ENCODE measurements around the gene MCEMP1. TPM values are rescaled to one million over a fixed set of nuclear protein-coding genes. Genes with fewer than 3 reads are reported as not detected.
"Not testable (repeated sequence)": the region's sequence is repeated elsewhere in the genome, so short reads cannot be mapped to it uniquely, and the experiment has no call there.

MCEMP1 gene
- total RNA-seq, 1 donor from 2014 or later = 0.14 TPM

DNA sequence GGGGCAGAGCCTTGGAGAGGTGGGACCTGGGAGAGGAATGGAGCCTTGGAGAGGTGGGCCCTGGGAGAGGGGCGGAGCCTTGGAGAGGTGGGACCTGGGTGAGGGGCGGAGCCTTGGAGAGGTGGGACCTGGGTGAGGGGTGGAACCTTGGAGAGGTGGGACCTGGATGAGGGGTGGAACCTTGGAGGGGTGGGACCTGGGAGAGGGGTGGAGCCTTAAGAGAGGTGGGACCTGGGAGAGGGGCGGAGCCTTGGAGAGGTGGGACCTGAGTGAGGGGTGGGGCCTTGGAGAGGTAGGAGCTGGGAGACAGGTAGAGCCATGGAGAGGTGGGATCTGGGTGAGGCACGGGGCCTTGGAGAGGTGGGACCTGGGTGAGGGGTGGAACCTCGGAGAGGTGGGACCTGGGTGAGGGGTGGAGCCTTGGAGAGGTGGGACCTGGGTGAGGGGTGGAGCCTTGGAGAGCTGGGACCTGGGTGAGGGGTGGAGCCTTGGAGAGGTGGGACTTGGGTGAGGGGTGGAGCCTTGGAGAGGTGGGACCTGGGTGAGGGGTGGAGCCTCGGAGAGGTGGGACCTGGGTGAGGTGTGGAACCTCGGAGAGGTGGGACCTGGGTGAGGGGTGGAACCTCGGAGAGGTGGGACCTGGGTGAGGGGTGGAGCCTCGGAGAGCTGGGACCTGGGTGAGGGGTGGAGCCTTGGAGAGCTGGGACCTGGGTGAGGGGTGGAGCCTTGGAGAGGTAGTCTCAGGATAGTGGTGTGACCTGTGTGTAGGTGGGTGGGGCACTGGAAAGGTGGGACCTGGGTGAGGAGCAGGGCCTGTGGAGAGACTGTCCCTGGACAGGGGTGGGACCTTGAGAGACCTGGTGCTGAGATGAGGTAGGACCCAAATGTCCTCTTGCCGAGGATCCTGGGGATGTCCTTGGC is 33.0 kb upstream of the MCEMP1 start:
- not testable (repeated sequence) for DNase-seq (ENCODE audit: low spot score)

DNA sequence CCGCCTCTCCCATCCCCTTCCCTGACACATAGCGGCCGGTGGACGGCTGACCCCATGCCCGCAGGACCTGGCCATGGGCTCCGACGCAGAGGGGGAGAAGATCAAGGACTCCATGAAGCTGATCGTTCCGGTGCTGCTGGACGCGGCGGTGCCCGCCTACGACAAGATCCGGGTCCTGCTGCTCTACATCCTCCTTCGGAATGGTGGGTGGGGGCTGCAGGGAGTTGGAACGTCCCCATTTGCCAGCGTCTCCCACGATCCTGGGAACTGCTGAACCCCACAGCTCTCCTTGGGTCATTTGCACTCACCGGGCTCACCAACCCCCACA is 32.4 kb upstream of the MCEMP1 start:
- no peak for DNase-seq (ENCODE audit: low spot score)

DNA sequence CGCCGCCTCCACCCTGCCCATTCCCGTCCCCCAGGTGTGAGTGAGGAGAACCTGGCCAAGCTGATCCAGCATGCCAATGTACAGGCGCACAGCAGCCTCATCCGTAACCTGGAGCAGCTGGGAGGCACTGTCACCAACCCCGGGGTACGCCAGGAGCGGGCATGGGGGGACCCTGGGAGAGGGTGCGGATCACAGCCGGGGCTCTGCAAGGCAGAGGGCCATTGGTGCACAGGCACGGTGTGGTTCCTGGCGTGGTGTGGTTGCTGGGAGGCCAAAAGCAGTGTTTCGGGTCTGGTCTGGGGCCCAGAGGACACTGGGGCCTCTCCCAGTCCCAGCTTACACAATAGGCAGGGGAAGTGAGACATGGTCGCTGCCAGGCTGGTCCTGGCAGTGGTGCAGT is 31.7 kb upstream of the MCEMP1 start:
- no peak for DNase-seq (ENCODE audit: low spot score)

DNA sequence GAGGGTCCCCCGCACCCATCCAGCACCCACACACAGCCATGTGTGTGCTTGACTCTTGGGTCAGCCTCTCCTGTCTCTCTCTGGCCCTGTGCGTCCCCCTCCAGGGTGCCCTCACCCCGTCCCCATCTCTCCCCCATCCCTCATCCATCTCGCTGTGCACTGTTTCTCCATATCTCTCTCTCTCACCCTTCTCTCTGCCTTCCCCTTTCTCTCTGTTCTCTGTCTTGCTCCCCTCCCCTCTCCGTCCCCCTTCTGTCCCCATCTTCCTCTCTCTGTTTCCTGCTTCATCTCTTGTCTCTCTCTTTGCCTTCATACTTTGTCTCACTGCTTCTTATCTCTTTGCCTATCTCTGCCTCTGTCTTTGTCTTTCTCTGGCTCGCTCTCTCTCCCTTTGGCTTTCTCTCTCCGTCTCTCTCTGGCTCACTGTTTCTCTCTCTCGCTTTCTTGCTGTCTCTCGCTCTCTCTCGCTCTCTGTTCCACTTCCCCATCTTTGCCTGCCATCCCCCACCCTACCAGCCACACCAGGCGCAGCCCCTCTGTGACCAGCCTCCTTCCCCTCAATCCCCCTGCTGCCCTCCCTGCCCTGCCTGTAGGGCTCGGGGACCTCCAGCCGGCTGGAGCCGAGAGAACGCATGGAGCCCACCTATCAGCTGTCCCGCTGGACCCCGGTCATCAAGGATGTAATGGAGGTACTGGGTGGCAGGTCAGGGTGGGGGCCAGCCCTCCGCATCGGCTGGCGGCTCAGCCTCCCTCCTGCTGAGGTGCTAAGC is 31.0 kb upstream of the MCEMP1 start:
- DNase-seq (ENCODE audit: low spot score) = no peak

DNA sequence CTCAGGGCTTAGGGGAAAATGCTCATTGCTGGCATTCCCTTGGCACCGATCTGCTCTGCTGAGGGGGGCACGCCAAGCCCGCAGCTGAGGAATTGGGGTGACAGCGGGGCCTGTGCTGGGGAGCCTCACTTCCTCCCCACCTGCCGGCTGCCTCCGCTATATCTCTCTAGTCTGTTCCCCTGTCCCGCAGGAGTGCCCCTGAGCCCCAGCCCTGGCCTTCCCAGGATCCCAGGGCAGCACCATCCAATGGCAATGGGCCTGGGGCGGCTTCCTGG is 30.5 kb upstream of the MCEMP1 start:
- DNase-seq (ENCODE audit: low spot score) = no peak

DNA sequence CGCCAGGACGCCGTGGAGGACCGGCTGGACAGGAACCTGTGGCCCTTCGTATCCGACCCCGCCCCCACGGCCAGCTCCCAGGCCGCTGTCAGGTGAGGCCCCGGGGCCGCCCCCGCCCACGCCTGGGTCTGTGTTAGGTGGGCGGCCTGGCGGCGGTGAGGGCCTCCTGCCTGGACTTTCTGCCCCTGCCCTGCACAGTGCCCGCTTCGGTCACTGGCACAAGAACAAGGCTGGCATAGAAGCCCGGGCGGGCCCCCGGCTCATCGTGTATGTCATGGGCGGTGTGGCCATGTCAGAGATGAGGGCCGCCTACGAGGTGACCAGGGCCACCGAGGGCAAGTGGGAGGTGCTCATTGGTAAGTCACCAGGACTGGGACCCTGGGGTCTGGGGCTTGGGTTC is 29.7 kb upstream of the MCEMP1 start:
- no peak for DNase-seq (ENCODE audit: low spot score)

DNA sequence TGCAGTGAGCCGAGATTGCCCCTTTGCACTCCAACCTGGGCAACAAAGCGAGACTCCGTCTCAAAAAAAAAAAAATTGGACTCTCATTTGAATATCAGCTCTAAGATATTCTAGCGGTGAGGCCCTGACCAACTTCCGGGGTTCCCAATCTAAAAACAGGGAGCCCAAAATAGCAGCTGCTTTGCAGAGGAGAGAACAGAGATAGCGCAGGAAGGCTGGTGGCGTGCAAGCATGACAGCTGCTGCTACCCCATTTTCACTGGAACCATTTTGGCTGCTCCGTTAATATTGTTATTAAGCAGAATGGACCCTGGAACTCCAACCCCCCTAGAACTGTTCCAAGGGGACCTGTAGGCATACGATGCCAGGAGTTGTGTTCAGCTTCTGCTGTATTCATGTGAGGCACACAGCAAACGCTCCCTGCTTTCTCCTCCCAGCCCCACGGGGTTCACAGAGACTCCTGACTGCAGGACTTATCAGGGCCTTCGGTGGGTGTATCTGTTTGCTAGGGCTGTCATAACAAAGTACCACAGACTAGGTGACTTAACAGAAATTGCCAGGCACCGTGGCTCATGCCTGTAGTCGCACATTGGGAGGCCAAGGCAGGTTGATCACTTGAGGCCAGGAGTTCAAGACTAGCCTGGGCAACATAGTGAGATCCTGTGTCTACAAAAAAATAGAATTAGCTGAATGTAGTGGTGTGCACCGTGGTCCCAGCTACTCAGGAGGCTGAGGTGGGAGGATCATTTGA is 28.4 kb upstream of the MCEMP1 start:
- DNase-seq (ENCODE audit: low spot score) = no peak

DNA sequence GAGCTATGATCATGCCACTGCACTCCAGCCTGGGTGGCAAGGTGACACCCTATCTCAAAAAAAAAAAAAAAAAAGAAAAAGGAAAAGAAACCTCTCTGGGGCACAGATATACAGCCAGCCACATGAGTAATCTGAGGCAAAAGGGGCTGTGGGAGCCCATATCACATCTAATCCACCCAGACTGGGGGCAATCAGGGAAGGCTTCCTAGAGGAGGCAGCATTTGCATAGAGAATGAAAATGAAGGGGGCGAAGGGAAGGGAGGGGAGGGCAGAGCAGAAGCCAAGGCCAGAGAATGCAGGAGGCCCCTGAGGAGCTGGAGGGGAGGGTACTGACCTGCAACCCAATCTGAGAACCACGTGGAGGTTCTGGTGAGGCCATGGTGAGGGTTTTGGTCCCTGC is 26.7 kb upstream of the MCEMP1 start:
- DNase-seq (ENCODE audit: low spot score) = no peak

DNA sequence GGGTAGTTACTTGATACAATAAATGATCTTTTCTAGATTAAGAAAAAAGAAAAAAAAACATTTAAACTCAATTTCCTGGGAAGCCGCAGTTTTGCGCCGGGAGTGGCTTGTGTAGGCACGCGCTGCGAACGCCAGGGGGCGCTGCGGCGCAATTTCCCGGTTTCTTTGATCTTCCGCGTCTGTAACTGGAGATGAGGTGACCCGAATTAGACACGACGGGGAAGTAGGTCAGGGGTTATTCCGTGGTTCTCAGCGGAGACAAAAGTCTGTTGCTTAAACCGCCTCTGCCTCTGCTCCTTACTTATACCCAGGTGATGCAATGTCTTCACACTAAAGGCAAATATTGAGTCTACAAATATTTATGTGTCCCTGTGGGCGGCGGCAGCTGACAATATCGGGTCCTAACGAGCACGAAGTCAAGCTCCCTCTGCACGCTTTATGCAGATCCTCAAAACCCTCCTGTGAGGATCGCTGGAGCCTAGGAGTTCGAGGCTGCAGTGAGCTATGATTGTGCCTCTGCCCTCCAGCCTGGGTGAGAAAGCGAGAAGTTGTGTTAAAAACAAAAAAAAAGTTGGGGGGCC is 24.7 kb upstream of the MCEMP1 start:
- DNase-seq (ENCODE audit: low spot score) = peak; percentile 85

DNA sequence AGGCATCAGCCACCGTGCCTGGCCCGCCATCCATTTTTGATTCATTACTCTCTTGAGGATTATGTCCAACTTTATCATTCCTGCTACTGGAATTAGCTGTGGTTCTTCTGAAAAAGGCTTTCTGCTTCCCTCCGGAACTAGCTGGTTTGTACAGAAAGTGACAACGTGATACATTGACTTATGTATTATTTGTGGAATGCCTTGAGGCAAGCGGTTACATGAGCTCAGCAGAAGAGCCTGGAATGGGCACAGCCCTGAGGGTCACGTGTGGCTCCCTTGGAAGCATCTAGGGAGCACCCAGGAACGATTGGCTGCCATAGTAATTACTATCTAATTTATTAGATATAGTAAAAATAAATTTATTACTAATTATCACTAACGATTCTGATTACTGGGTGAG is 22.5 kb upstream of the MCEMP1 start:
- DNase-seq (ENCODE audit: low spot score) = no peak

DNA sequence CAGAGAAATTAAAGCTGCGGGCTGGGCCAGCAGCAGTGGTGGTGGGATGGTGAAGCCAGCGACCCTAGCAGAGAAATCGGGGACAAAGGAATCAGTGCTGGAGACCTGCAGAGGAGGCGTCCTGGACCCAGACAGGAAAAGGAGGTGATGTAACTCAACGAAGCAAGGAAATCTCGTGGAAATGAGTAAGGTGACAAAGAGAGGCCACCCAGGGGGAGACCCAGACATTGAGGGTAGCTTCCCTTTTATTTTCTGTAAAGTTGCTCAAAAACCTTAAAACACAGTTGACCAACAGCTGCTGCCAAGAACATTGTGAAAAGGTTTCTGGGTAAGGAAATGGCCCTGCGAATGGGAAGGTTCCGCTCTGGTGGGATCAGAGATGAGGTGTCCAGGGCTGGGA is 21.3 kb upstream of the MCEMP1 start:
- DNase-seq (ENCODE audit: low spot score) = no peak

DNA sequence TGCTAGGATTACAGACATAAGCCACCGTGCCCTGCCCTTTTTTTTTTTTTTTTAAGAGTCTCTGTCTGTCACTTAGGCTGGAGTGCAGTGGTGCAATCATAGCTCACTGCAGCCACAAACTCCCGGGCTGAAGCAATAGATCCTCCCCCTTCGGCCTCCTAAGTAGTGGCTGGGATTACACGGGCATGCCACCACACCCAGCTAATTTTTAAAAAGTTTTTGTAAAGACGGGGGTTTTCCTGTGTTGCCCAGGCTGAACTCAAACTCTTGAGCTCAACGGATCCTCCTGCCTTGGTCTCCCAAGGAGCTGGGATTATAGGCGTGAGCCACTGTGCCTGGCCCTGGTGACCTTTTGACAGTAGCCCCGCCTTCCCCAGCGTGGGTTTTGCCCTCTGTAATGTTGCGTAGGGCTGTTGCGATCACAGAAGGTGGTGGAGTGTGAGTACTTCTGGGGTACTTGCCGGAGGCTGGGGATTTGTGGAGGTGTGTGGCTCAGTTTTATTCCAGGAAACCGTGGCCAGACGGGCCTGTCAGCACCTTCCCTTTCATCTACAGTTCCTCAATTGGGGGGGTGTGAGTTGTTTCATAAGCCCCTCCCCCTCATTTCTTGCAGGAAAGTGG is 19.6 kb upstream of the MCEMP1 start:
- DNase-seq (ENCODE audit: low spot score) = no peak

DNA sequence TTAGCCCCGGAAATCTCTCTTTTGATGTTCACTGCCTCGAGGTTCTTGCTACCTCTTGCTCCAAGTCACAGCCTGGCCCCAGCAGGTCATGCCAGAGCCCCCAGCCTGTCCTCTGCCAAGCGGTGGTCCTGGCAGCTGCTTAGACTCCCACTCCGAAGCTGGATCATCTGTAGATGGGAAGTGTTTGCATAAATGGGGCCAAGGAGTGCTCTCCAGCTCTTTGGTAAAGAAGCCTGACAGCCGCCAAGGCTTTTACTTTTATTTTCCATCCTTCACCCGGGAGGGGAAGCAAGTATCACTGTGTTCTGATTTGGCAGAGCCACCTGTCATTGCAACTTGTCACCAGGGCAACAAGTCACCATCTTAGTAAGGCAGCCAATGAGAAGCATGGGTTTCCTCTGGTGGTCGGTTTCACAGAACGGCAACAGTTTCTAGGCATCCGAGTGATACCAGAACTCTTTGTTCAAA is 18.6 kb upstream of the MCEMP1 start:
- no peak for DNase-seq (ENCODE audit: low spot score)

DNA sequence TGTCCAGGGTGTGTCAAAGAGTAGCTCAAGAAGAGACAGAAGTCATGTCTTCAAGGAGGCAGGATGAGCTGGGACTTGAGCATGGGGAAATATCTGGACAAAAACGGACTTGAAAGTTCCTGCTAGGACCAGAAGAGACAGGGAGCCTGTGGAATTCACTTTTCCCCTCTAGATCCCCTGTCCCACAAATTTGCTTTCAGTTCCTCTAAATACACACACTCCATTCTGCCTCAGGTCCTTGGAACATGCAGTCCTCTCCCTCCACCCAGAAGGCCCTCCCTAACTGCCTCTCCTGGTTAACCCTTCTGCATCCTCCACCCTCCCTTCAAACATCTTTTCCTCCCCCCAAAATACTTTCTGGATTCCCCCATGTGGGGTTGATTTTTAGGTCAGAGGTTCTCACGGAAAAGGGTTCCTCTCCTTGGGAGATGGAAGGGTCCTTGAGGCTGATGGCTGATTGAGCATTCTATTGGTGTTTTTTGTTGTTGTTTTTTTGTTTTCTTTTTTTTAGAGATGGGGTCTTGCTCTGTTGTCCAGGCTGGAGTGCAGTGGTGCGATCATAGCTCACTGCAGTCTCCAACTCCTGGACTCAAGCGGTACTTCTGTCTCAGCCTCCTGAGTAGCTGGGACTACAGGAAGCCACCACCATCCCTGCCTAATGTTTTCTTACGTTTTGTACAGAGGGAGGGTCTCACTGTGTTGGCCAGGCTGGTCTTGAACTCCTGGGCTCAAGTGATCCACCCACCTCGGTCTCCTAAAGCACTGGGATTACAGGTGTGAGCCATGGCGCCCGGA is 14.9 kb upstream of the MCEMP1 start:
- DNase-seq (ENCODE audit: low spot score) = no peak

DNA sequence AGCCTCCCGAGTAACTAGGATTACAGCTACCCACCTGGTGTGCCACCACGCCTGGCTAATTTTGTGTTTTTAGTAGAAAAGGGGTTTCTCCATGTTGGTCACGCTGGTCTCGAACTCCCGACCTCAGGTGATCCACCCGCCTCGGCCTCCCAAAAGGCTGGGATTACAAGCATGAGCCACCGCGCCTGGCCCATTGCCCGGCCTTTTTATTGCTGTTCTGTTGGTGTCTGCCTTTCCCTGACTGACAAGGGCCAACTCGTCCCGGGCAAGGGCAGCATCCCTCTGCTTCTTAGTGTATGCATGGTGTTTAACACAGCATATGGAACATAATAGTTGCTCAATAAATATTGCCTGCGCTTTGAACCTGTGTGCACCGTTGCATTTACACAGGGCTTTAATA is 14.2 kb upstream of the MCEMP1 start:
- DNase-seq (ENCODE audit: low spot score) = no peak

DNA sequence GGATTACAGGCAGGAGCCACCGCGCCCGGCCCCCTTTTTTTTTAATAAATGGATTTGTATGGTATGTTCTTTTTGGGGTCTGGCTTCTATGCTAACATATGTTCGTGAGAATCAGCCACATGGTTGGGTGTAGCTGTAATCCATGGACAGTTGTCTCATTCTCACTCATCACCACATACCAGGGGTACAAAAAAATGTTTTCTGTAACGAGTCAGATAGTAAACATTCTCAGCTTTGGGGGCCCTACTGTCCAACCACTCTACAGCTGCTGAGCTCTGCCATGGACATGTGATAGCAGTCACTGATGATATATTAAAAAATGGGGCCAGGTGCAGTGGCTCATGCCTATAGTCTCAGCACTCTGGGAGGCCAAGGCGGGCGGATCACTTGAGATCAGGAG is 13.2 kb upstream of the MCEMP1 start:
- DNase-seq (ENCODE audit: low spot score) = no peak

DNA sequence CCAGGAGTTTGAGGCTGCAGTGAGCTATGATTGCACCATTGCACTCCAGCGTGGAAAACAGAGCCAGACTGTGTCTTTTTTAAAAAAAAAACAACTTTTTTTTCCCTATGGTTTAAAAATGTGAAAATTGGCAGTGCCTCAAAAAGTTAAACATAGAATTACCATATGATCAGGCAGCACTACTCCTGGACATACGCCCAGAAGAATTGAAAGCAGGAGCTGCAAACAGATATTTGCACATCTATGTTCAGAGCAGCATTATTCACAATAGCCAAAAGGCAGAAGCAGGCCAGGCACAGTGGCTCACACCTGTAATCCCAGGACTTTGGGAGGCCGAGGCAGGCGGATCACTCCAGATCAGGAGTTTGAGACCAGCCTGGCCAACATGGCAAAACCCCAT is 11.8 kb upstream of the MCEMP1 start:
- no peak for DNase-seq (ENCODE audit: low spot score)

DNA sequence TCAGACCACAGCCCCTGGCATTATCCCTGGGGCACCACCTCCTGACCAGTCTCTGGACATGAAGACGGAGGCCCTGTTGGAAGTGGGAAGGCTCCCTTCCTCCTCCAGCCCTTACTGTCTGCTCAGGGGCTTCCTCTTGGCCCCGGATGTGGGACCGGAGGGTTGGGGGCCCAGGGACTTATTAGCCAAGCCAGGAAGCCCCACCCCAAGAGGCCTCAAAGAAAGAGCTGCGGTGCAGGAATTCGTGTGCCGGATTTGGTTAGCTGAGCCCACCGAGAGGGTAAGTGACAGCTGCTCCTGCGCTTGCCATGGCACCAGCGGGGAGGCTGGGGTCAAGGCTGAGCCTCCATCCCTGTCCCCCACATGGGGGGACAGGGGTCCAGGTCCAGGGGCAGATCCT is 8.0 kb upstream of the MCEMP1 start, which contains the start of gene RETN:
Gene RETN (plus strand): TSS at position 208 of the 400 bp plus-strand sequence. CDS start 278 bp downstream, outside the sequence.
- no peak for DNase-seq (ENCODE audit: low spot score)

DNA sequence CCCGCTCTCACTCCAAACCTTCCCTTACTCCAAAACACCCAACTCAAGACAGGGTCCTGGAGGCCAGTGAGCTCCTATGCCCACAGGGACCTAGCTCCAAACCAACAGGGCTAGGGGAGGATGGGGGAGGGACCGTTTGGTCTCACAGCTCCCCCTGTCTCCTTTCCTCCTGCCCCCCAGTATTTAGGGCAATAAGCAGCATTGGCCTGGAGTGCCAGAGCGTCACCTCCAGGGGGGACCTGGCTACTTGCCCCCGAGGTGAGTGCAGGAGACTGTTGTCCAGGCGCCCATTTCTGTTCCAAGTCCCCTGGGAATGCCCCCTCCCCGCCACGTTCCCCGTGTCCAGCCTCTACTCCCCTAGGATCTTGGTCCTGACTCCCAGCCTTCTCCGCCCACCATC is 7.2 kb upstream of the MCEMP1 start:
- no peak for DNase-seq (ENCODE audit: low spot score)

DNA sequence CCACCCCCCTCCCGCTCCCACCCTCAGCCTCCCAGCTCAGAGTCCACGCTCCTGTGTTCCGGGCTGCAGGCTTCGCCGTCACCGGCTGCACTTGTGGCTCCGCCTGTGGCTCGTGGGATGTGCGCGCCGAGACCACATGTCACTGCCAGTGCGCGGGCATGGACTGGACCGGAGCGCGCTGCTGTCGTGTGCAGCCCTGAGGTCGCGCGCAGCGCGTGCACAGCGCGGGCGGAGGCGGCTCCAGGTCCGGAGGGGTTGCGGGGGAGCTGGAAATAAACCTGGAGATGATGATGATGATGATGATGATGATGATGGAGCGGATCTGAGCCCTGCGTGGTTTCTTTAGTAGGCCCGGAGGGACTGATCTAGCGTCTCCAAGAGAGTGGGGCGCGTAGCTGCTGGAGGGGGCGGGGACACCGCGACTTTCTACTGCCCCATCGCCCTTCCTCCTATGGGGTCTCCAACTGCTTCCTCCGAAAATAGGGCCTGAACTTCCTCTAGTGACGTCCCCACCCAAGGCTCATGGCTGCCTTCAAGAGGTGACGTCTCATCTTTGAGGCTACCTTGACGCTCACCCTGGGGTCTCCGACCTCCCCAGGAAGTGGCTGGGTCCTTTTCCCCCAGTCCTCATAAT is 6.6 kb upstream of the MCEMP1 start:
- no peak for DNase-seq (ENCODE audit: low spot score)

Data from mucosa of gallbladder (tissue), 1 donor.